Ishikawa (cell line): ENCODE measurements around the gene CYB5D1.

ENCODE experiments used
- CEBPB ChIP-seq: IDR thresholded peaks from 2 replicates; pipeline ENCODE4 v1.6.1; 2012
- CREB1 ChIP-seq: IDR thresholded peaks from 2 replicates; pipeline ENCODE4 v1.6.1; 2012; ENCODE audit warnings: low read depth
- EGR1 ChIP-seq: IDR thresholded peaks from 2 replicates; pipeline ENCODE4 v1.6.1; 2012
- EP300 ChIP-seq: IDR thresholded peaks from 2 replicates; pipeline ENCODE4 v1.6.1; 2012; ENCODE audit warnings: borderline replicate concordance
- FOXM1 ChIP-seq: IDR thresholded peaks from 2 replicates; pipeline ENCODE4 v1.6.1; 2012; ENCODE audit warnings: low read depth, borderline replicate concordance
- NFIC ChIP-seq: IDR thresholded peaks from 2 replicates; pipeline ENCODE4 v1.6.1; 2012
- RAD21 ChIP-seq: IDR thresholded peaks from 2 replicates; pipeline ENCODE4 v1.6.1; 2012; ENCODE audit warnings: low read depth
- TAF1 ChIP-seq: IDR thresholded peaks from 2 replicates; pipeline ENCODE4 v1.6.1; 2012; ENCODE audit warnings: low read depth, mild to moderate bottlenecking
- TCF12 ChIP-seq: IDR thresholded peaks from 2 replicates; pipeline ENCODE4 v1.6.1; 2012; ENCODE audit warnings: low read depth
- TEAD4 ChIP-seq: IDR thresholded peaks from 2 replicates; pipeline ENCODE4 v1.6.1; 2012
- YY1 ChIP-seq: IDR thresholded peaks from 2 replicates; pipeline ENCODE4 v1.6.1; 2012; ENCODE audit warnings: low read depth
- ZBTB7A ChIP-seq: IDR thresholded peaks from 2 replicates; pipeline ENCODE4 v1.6.1; 2012; ENCODE audit warnings: low read depth
- TF ChIP-seq, protein P1 (sequence below): IDR thresholded peaks from 2 replicates; pipeline ENCODE4 v1.6.1; 2012
- TF ChIP-seq, protein P2 (sequence below): IDR thresholded peaks from 2 replicates; pipeline ENCODE4 v1.6.1; 2012; ENCODE audit warnings: low read depth, mild to moderate bottlenecking
- TF ChIP-seq, protein P3 (sequence below): IDR thresholded peaks from 2 replicates; pipeline ENCODE4 v1.6.1; 2012

CYB5D1 gene

DNA sequence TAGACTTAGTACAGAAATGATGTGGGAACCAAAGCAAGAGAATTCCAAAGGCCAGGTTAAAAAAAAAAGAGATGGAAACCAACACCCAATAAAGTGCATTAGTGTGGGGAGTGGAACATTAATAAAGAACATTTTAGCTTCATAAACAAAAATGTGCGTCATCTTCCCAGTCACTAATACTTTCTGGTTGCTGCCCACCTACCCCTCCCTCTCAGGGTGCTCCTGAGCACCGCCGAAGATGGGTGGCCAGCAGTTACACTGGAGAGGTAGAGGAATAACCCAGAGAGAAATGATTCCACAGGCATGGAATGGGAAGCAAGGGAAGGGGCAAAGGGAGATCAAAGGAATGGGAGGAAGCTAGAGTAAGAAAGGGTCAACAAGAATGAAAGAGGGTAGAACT, 24.8 kb downstream of the CYB5D1 start:
- TF ChIP-seq, protein P1, sequence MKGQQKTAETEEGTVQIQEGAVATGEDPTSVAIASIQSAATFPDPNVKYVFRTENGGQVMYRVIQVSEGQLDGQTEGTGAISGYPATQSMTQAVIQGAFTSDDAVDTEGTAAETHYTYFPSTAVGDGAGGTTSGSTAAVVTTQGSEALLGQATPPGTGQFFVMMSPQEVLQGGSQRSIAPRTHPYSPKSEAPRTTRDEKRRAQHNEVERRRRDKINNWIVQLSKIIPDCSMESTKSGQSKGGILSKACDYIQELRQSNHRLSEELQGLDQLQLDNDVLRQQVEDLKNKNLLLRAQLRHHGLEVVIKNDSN: no peak
- TF ChIP-seq CEBPB (no peak), EP300 (no peak), RAD21 (no peak), CREB1 (no peak), FOXM1 (no peak), EGR1 (no peak), TCF12 (no peak), ZBTB7A (no peak), TEAD4 (no peak), NFIC (no peak), YY1 (no peak), TAF1 (no peak)
- TF ChIP-seq, protein P2, sequence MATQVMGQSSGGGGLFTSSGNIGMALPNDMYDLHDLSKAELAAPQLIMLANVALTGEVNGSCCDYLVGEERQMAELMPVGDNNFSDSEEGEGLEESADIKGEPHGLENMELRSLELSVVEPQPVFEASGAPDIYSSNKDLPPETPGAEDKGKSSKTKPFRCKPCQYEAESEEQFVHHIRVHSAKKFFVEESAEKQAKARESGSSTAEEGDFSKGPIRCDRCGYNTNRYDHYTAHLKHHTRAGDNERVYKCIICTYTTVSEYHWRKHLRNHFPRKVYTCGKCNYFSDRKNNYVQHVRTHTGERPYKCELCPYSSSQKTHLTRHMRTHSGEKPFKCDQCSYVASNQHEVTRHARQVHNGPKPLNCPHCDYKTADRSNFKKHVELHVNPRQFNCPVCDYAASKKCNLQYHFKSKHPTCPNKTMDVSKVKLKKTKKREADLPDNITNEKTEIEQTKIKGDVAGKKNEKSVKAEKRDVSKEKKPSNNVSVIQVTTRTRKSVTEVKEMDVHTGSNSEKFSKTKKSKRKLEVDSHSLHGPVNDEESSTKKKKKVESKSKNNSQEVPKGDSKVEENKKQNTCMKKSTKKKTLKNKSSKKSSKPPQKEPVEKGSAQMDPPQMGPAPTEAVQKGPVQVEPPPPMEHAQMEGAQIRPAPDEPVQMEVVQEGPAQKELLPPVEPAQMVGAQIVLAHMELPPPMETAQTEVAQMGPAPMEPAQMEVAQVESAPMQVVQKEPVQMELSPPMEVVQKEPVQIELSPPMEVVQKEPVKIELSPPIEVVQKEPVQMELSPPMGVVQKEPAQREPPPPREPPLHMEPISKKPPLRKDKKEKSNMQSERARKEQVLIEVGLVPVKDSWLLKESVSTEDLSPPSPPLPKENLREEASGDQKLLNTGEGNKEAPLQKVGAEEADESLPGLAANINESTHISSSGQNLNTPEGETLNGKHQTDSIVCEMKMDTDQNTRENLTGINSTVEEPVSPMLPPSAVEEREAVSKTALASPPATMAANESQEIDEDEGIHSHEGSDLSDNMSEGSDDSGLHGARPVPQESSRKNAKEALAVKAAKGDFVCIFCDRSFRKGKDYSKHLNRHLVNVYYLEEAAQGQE: no peak
- TF ChIP-seq, protein P3, sequence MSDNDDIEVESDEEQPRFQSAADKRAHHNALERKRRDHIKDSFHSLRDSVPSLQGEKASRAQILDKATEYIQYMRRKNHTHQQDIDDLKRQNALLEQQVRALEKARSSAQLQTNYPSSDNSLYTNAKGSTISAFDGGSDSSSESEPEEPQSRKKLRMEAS: no peak

DNA sequence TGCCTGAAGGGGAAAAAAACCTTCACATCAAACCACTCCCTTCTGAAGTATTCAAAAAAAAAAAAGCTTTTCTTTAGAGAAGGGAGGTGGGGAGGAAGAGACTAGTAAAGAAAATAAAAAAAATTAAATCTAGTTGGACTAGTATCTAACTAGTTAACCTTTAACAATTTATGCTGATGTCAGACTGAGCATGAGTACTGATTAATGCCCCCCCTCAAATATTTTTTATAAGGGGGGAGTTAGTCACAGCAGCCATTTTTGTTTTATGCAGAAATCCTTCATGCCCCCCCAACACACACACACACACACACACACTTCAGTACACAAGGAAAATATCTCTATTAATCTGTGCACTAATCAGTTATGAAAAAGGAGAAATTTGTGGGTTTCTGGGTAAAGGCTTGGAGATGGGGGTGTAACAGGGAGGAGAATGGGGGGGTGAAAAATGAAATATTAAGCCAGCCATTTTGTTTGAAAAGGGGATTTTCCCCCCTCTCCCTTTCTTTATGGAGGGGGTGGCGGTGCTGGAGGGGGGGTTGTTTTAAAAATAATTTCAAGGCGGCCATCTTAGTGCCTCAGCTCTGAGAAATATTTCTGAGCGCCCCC, 26.1 kb downstream of the CYB5D1 start:
- TF ChIP-seq EP300 (no peak), YY1 (peak; percentile 60; the same call in 1 of the 2 replicates), TCF12 (no peak), EGR1 (no peak), CEBPB (no peak), NFIC (no peak), TEAD4 (no peak), TAF1 (no peak), ZBTB7A (0 out of 2 replicates have a peak, but pooled peaks have one; percentile 29), RAD21 (no peak), FOXM1 (no peak)
- TF ChIP-seq, protein P3: no peak
- TF ChIP-seq, protein P1: no peak

DNA sequence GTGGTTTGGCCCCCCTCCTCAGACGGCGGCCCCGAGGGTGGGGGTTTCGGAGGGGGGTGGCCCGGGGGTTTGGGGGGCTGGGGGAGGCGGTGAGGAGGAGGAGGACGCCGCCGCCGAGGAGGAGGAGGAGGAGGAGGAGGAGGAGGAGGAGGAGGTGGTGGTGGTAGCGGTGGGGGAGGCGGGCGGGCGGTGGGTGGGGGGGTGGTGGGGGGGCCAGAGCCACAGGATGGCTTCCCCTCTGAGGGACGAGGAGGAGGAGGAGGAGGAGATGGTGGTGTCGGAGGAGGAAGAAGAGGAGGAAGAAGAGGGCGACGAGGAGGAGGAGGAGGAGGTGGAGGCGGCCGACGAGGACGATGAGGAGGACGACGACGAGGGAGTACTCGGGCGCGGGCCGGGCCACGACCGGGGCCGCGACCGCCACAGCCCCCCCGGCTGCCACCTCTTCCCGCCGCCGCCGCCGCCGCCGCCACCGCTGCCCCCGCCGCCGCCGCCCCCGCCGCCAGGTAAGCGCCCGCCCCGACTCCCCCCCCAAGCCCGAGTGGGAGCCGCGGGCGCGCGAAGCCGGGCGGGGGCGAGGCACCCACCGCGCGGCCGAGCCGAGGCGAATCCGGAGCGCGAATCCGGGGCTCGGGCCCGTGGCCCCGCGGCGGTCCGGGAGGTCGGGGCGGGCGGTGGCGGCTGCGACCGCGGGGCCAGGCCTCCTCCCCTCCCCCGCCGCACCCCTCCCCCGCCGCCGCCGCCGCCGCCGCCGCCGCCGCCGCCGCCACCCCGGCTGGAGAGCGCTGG, 27.0 kb downstream of the CYB5D1 start:
- TF ChIP-seq ZBTB7A: 0 out of 2 replicates have a peak, but pooled peaks have one; percentile 0
- TF ChIP-seq, protein P3: no peak

DNA sequence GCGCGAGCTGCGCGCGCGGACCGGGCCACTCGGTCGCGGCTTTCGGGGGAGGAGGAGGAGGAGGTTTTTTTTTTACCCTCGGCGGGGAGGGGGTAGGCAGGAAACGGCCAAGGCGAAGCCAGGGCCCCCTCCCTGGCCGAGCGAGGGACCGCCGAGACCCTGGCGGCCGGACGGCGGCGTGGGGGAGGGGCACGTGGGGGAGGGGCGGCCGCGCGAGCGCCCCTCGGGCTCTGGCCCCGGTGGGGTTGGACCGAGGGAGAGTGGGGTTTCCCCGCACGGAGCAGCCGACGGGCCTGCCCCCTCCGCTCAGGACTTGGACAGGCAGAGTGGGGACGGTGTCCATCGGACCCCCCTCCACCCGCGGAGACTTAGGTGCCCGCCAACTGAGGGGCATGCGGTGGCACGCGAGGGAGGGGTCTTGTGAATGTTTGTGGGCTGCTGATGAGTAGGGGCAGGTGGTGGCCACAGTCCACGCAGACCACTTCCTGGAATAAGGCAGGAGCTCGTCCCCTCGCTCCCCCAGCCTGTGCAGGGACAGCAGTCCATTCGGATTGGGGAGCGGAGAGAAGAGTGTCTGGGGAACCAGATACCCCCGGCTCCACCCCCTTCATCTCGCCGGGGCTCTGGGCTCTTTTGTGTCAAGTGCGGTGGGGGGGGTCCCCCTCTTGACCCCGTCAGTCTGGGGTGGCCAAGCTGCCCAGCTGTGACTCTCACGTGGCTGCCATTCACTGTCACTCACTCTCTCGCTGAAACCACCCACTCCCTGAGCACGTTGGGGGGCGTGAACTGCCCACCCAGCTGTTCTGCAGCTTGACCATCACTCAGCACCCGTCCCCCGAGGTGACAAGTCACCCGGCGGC, 27.8 kb downstream of the CYB5D1 start:
- TF ChIP-seq, protein P2: no peak
- no peak for TF ChIP-seq YY1
- TF ChIP-seq, protein P1: peak; percentile 57
- peak; percentile 21; the same call in 1 of the 2 replicates for TF ChIP-seq TCF12
- TF ChIP-seq, protein P3: peak; percentile 71
- TF ChIP-seq CREB1: no peak
- peak; percentile 86 for TF ChIP-seq ZBTB7A
- TF ChIP-seq RAD21: no peak
